Astrocyte (in vitro differentiated cells and primary cell): Measurements from ENCODE around the gene ZNF112.

ENCODE experiments used
- EZH2 ChIP-seq: IDR thresholded peaks from 2 replicates; pipeline ENCODE4 v1.6.1; 2012; ENCODE audit warnings: mild to moderate bottlenecking, low read length, inconsistent platforms; ENCODE audit not compliant: insufficient read depth
- TF ChIP-seq, protein P1 (sequence below): IDR thresholded peaks from 2 replicates; pipeline ENCODE4 v1.5.1; 2011; ENCODE audit warnings: low read depth, mild to moderate bottlenecking, inconsistent platforms, low read length, moderate library complexity; ENCODE audit not compliant: insufficient read depth

DNA sequence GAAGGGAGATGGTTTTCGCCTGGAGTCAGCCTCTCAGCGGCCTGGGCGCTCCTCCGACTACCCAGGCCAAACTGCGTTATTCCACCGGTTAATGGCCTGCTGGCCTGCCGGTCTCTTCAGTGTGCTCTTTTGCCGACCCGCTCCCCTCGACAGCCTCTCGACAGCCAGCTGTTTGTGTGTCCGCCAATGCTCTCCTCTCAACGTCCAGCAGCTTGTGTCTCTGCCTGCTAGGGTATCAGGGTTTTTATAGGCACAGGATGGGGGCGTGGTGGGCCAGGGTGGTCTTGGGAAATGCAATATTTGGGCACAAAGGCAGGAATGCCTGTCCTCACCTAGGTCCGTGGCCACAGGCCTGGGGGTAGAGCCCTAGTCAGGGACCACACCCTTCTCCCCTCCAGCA, 50.2 kb downstream of the ZNF112 start:
- TF ChIP-seq, protein P1, sequence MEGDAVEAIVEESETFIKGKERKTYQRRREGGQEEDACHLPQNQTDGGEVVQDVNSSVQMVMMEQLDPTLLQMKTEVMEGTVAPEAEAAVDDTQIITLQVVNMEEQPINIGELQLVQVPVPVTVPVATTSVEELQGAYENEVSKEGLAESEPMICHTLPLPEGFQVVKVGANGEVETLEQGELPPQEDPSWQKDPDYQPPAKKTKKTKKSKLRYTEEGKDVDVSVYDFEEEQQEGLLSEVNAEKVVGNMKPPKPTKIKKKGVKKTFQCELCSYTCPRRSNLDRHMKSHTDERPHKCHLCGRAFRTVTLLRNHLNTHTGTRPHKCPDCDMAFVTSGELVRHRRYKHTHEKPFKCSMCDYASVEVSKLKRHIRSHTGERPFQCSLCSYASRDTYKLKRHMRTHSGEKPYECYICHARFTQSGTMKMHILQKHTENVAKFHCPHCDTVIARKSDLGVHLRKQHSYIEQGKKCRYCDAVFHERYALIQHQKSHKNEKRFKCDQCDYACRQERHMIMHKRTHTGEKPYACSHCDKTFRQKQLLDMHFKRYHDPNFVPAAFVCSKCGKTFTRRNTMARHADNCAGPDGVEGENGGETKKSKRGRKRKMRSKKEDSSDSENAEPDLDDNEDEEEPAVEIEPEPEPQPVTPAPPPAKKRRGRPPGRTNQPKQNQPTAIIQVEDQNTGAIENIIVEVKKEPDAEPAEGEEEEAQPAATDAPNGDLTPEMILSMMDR: no peak
- TF ChIP-seq EZH2: no peak
